ENCODE measurements around the gene ACBD4. TPM values are rescaled to one million over a fixed set of nuclear protein-coding genes. Genes with fewer than 3 reads are reported as not detected.

The ACBD4 gene
- total RNA-seq, 1 donor from 2014 or later: 5.5 TPM

DNA sequence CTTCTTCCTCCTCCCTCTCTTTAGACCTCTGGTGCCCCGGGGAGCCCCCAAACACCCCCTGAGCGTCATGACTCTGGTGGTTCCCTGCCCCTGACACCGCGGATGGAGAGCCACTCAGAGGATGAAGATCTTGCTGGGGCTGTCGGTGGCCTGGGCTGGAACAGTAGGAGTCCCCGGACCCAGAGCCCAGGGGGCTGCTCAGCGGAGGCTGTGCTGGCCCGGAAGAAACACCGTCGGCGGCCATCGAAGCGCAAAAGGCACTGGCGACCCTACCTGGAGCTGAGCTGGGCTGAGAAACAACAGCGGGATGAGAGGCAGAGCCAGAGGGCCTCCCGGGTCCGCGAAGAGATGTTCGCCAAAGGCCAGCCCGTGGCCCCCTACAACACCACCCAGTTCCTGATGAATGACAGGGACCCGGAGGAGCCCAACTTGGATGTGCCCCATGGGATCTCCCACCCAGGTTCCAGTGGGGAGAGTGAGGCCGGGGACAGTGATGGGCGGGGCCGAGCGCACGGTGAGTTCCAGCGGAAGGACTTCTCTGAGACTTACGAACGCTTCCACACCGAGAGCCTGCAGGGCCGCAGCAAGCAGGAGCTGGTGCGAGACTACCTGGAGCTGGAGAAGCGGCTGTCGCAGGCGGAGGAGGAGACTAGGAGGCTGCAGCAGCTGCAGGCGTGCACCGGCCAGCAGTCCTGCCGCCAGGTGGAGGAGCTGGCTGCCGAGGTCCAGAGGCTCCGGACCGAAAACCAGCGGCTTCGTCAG, 33.7 kb downstream of the ACBD4 start:
- Mint-ChIP-seq H3K27me3 (ENCODE audit: low read depth) (no peaks in the 10 kb centered on the region), H3K36me3 (ENCODE audit: low read depth) (no peaks in the 10 kb centered on the region), H3K27ac (ENCODE audit: unreplicated experiment) (no peak overlapping the region), H3K9me3 (no peaks in the 10 kb centered on the region), H3K4me1 (peaks cover 27% of the 10 kb centered on the region), H3K4me3 (no peak overlapping the region)
- DNase-seq (ENCODE audit: low read depth, low spot score): no peak
- TF ChIP-seq, protein P1, sequence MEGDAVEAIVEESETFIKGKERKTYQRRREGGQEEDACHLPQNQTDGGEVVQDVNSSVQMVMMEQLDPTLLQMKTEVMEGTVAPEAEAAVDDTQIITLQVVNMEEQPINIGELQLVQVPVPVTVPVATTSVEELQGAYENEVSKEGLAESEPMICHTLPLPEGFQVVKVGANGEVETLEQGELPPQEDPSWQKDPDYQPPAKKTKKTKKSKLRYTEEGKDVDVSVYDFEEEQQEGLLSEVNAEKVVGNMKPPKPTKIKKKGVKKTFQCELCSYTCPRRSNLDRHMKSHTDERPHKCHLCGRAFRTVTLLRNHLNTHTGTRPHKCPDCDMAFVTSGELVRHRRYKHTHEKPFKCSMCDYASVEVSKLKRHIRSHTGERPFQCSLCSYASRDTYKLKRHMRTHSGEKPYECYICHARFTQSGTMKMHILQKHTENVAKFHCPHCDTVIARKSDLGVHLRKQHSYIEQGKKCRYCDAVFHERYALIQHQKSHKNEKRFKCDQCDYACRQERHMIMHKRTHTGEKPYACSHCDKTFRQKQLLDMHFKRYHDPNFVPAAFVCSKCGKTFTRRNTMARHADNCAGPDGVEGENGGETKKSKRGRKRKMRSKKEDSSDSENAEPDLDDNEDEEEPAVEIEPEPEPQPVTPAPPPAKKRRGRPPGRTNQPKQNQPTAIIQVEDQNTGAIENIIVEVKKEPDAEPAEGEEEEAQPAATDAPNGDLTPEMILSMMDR (conservative IDR thresholded peaks at IDR 0.05): no peak

DNA sequence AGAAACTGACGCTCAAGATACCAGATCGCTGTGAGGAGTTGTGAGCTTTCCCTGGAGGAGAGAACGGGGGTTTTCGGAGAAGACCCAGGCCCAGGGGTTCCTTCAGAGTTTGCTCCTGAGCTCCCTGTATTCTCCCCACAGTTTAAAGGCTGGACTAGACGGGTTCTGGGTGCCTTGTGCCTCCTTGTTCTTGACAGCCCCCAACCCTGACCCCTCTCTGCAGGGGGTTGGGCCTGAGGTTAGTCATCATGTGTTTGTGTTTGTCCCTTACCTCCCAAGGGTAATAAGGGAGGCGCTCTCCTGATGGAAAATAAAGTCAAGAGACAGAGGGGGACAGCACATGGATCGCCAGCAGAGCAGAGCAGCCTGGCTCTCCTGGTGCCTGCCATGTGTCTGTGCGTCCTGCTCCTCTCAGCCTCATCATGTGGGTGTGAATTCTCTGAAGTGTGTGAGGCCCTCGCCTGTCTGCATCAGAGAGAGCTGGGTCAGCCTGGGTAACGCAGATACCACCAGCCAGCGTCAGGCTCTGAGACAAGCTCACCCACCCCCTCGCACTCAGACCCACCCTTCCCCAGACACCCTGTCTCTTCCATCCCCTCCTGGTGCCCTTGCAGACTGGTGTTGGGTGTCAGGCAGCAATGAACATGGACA, 34.9 kb downstream of the ACBD4 start:
- H3K27ac Mint-ChIP-seq (ENCODE audit: unreplicated experiment): peak overlapping the region; percentile 83
- DNase-seq (ENCODE audit: low read depth, low spot score): no peak

DNA sequence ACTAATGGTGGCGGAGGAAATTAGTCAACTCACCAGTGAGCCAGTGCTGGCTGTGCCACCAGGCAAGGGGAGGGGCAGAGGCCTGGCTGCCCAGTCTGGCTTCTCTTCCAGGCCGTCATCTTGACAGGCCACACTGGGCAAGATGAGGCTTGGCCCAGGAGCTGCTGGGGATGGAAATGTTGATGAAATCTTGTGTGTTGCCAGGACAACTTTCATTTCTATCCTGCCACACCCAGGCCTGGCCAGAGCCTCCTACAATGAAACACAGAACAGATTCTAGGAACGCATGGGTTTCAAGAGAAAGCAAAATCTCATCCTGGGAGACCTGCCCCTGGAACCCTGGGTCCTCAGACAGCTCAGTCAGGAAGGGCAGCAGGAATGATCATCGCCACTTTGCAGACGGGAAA, 35.4 kb downstream of the ACBD4 start:
- H3K4me3 Mint-ChIP-seq: no peak overlapping the region
- TF ChIP-seq, protein P1 (conservative IDR thresholded peaks at IDR 0.05): no peak

More for the DNA sequence above, 34.9 kb downstream of the ACBD4 start:
- TF ChIP-seq, protein P1 (conservative IDR thresholded peaks at IDR 0.05): no peak
- Mint-ChIP-seq H3K4me1 (peaks cover 27% of the 10 kb centered on the region), H3K36me3 (ENCODE audit: low read depth) (no peaks in the 10 kb centered on the region), H3K9me3 (no peaks in the 10 kb centered on the region), H3K4me3 (no peak overlapping the region), H3K27me3 (ENCODE audit: low read depth) (no peaks in the 10 kb centered on the region)

DNA sequence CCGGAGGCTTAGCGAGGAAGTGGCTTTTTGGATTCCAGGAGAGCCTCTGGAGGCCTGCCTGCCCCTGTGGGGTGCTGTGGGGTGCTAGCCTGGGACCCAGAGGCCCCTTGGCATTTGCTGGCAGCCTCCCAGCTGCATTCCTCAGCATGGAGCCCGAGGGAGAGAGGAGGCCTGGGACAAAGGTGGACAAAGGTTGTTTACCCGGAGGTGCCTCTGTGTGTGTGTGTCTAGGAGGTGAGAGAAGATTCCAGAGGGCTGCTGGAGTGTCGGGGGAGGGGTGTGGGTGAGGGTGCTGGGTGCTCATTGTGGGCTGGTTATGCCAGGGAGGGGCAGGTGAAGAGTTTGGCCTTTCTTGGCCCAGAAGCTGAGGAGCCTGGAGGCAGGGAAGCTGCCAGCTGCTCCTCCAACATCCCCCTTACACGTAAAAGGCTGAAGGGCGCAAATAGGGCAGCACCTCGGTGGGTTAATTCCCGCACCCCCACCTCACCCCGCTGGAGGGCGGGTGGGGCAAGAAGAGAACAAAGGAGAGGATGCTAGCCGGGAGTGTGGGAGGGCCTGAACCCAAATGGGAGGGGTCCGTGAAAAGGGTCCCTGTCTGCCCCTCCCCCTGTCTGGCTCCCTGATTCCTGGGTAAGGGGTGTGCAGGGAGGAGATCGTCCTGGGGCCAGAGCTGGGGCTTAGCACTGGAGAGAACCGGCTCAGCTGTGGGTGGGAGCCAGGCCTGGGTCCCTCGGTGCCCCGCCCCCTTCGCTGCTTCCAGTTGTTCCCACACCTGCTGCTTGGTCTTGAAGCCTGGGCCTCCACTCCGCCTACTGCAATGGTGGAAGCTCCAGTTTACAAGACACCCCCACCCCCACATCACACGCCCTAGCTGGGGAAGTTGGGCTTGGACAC, 36.1 kb downstream of the ACBD4 start:
- no peaks in the 10 kb centered on the region for H3K9me3 Mint-ChIP-seq
- TF ChIP-seq, protein P1 (conservative IDR thresholded peaks at IDR 0.05): no peak
- no peaks in the 10 kb centered on the region for H3K36me3 Mint-ChIP-seq (ENCODE audit: low read depth)
- H3K4me1 Mint-ChIP-seq: peaks cover 35% of the 10 kb centered on the region
- H3K27me3 Mint-ChIP-seq (ENCODE audit: low read depth): no peaks in the 10 kb centered on the region
- H3K27ac Mint-ChIP-seq (ENCODE audit: unreplicated experiment): peak overlapping the region; percentile 83
- peak overlapping the region; percentile 19 for H3K4me3 Mint-ChIP-seq
- no peak for DNase-seq (ENCODE audit: low read depth, low spot score)

More for the DNA sequence above, 35.4 kb downstream of the ACBD4 start:
- Mint-ChIP-seq H3K27ac (ENCODE audit: unreplicated experiment) (peak overlapping the region; percentile 83), H3K9me3 (no peaks in the 10 kb centered on the region), H3K36me3 (ENCODE audit: low read depth) (no peaks in the 10 kb centered on the region), H3K27me3 (ENCODE audit: low read depth) (no peaks in the 10 kb centered on the region), H3K4me1 (peaks cover 32% of the 10 kb centered on the region)
- no peak for DNase-seq (ENCODE audit: low read depth, low spot score)

DNA sequence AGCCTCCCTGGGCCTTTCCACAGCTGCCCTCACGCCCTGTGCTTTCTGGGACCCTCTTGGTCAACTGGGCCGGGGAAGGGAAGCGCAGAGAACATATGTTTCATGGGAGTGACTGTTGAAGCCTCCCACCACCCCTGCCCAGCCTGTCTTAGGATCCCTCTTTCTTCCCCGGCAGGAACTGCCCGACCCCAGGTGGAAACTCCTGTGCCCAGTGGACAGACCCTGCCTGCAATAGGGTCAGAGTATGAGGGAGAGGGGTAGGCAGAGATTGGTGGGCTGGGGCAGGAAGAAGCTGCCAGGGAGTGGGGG, 36.7 kb downstream of the ACBD4 start:
- TF ChIP-seq, protein P1 (conservative IDR thresholded peaks at IDR 0.05): no peak
- no peaks in the 10 kb centered on the region for H3K9me3 Mint-ChIP-seq
- no peak for DNase-seq (ENCODE audit: low read depth, low spot score)
- peak overlapping the region; percentile 71 for H3K27ac Mint-ChIP-seq (ENCODE audit: unreplicated experiment)
- no peak overlapping the region for H3K4me3 Mint-ChIP-seq
- H3K27me3 Mint-ChIP-seq (ENCODE audit: low read depth): no peaks in the 10 kb centered on the region
- no peaks in the 10 kb centered on the region for H3K36me3 Mint-ChIP-seq (ENCODE audit: low read depth)
- peaks cover 35% of the 10 kb centered on the region for H3K4me1 Mint-ChIP-seq

Measured in neural crest cell (in vitro differentiated cells).